ENCODE measurements around the gene NUPR1.

- TF ChIP-seq CTCF (conservative IDR thresholded peaks at IDR 0.05 in 1 of 2, IDR thresholded peaks at IDR 0.05 in 1 of 2; ENCODE audit: extremely low read depth in 1 of 2, insufficient read depth in 1 of 2, low read depth in 1 of 2, low read length in 2 of 2) (no peak), EZH2 (IDR thresholded peaks at IDR 0.05; ENCODE audit: borderline replicate concordance, low read length) (no peak)
These were observed 34.1 kb upstream of the NUPR1 start for GRCh38 chr16:28572696-28573510.

Measured in mammary epithelial cell (primary cell).